ENCODE data around the gene SPEM1.

The SPEM1 gene

GRCh38 chr17:7423679-7424078 lies 3.6 kb downstream of the SPEM1 start:
- no peak for DNase-seq

DNA sequence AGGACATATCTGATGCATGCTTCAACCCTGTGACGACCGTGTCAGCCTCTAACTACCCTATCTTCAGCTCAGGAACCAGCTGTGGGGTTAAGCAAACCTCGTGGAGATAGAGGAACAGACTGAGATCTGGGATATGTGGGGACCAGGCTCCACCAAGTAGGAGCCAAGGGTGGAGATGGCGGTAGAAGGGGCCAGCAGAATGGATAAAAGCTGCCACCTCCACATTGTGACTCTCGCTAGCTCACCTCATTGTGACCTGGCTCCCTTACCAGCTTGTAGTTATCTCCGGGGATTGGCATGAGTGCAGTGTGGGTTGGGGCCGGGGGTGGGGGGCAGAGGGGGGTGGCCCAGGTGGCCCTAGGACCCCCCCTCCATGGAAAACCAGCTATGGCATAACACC lies 5.2 kb downstream of the SPEM1 start, which contains the start of gene SPEM2:
TSS of gene SPEM2 (plus strand) at position 301 of the 400 bp plus-strand sequence. CDS start at position 374, 73 bp downstream.
- DNase-seq: no peak

- no peak for DNase-seq
These were observed 5.6 kb downstream of the SPEM1 start for GRCh38 chr17:7425756-7426155.

DNA sequence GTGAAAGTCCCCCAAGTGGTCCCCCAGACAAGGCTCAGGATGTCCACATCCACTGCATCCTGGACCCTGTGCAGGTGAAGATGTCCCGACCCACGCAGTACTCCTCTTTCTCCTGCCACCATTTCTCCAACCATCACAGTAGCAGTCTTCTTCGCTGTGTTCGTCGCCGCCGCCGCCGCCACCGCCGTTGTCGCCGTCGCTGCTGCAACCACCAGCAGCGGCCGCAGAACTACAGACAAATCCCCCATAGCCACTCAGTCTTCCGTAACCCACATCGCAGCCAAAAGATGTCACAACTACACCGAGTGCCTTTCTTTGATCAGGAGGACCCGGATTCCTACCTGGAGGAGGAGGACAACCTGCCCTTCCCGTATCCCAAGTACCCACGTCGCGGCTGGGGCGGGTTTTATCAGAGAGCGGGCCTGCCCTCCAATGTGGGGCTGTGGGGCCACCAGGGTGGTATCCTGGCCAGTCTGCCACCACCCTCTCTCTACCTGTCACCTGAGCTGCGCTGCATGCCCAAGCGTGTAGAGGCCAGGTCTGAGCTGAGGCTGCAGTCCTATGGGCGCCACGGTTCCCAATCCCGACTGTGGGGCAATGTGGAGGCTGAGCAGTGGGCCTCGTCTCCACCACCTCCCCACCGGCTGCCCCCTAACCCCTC lies 6.2 kb downstream of the SPEM1 start:
- no peak for DNase-seq

DNA sequence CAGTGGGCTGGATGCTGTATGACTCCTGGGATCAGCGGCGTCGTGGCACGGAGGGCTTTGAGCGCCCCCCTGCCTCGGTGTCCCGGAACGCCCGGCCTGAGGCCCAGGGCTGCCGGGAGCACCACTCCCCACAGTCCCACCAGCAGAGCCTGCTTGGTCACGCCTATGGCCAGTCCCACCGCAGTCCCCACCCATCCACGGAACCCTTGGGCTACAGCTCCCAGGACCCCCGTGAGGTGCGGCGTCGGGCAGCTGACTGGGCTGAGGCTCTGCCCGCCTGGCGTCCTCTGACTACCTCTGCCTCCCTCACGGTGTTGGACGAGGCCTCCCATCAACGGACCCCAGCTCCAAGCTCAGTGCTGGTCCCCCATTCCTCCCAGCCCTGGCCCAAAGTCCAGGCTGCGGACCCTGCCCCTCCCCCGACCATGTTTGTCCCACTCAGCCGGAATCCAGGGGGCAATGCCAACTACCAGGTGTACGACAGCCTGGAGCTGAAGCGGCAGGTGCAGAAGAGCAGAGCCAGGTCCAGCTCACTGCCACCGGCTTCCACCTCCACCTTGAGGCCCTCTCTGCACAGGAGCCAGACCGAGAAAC lies 6.9 kb downstream of the SPEM1 start:
- DNase-seq: no peak

DNA sequence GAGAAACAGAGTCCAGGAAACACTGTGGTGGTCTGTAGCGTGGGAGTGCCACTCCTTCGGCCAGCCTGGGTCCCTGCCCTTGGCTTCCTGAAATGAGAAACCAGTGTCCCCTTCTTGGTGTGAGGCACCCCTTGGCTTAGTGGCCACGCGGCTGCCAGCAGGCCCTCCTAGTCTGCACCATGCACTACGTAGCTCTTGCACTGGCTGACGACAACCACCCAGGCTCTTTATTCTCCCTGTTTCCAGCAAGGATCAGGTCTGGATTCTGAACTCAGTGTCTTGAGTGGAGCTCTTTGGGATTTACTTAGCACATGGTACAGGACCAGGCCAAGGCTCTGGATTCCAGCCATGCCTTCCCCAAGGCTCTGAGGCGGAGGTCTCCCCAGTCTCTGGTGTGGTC lies 7.4 kb downstream of the SPEM1 start:
- DNase-seq: no peak

- no peak for DNase-seq
These were observed 8.4 kb downstream of the SPEM1 start, which contains the start of gene SPEM3 for GRCh38 chr17:7428557-7428956. TSS of gene SPEM3 (plus strand) at chr17:7428857. CDS start at chr17:7428903, 46 bp downstream.

- no peak for DNase-seq
These were observed 9.6 kb downstream of the SPEM1 start for GRCh38 chr17:7429722-7430121.

DNA sequence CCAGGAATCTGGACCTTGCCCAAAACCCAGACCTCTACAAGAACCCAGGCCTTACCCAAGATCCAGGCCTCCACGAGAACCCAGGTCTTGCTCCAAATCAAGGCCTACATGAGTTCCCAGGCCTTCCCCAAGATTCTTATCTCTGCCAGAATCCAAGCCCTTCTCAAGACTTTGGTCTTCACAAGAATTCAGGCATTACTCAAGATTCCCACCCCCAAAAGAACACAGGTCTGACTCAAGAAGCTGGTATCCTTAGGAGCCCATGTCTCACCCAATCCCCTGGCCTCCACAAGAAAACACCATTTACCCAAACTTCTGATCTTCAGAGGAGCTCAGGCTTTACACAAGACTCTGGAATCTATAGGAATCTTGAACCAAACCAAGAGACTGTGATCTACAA lies 11.1 kb downstream of the SPEM1 start:
- DNase-seq: no peak

GRCh38 chr17:7432296-7432695 lies 12.2 kb downstream of the SPEM1 start:
- no peak for DNase-seq

DNA sequence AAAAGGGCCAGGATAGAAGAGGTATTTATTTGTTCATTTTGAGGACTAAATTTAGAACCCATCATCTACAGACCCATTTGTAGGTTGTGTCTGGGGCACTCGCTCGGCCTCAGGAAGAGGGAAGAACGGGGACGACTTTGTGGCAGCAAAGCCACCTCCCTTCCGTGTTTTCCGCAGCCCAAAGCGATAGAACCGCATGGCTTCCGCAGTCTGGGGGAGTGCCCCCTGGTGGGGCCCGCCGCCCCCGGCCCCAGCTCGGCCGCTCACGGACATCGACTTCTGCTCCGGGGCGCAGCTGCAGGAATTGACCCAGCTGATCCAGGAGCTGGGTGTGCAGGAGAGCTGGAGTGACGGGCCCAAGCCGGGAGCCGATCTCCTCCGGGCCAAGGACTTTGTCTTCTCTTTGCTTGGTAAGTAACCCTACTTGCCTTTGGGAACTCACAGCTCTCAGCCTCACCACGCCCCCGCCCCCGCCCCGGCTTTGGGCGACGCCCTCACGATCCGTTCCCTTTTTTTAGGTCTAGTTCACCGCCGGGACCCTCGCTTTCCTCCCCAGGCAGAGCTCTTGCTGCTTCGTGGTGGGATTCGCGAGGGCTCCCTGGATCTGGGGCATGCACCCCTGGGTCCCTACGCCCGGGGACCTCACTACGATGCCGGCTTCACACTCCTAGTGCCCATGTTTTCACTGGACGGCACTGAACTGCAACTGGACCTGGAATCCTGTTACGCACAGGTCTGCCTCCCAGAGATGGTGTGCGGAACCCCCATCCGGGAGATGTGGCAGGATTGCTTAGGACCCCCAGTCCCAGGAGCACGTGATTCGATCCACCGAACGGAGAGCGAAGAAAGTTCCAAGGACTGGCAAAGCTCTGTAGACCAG lies 15.8 kb downstream of the SPEM1 start:
- DNase-seq: peak; percentile 34

- peak; percentile 72 for DNase-seq
These were observed 16.6 kb downstream of the SPEM1 start for GRCh38 chr17:7436556-7437368.

DNA sequence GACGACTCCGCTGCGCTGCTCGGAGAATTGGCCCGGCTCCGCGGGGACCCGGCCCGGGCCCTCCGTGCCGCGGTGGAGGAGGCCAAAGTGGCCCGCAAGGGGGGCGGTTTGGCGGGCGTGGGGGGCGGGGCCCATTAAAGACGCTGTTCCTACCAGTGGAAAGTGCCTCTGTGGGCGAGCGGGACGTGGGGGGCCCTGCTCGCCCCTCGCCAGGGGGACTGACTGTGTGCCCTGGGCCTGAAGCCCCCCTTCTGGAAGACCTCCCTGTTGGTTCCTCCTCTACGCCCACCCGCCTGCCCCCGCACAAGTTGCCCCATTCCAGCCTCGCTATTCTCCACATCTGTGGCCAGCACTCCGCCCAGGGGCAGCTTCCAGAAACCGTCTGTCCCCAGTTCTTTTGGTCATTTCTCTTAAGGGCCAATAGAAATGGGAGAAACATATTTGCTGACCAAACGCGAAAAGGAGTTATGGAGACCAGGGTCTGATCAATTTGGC lies 17.3 kb downstream of the SPEM1 start:
- DNase-seq: no peak

- DNase-seq: peak; percentile 37
These were observed 18.0 kb downstream of the SPEM1 start for GRCh38 chr17:7437950-7438614.

GRCh38 chr17:7438656-7439460 lies 18.7 kb downstream of the SPEM1 start:
- DNase-seq: no peak

DNA sequence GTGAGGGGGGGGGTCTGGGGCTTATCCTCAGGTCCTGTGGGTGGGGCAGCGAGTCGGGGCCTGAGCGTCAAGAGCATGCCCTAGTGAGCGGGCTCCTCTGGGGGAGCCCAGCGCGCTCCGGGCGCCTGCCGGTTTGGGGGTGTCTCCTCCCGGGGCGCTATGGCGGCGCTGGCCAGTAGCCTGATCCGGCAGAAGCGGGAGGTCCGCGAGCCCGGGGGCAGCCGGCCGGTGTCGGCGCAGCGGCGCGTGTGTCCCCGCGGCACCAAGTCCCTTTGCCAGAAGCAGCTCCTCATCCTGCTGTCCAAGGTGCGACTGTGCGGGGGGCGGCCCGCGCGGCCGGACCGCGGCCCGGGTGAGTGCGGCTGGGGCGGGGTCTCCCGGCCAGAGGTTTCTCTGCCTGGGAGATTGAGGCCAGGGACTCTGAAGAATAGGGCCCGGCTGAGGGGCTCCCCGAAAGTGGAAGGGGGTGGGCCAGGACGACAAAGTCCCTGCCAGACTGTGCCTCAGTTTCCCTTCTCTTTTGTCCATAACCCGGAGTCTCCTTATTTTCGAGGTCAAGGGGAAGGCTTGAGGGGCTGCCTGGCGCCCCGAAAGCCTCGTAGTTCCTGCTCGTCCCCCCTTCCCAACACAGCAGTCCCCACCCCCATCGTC lies 19.5 kb downstream of the SPEM1 start, which contains the start of gene FGF11:
TSS of gene FGF11 (plus strand) at position 51 of the 651 bp plus-strand sequence. CDS start at position 160, 109 bp downstream.
- DNase-seq: no peak

- peak; percentile 9 for DNase-seq
These were observed 20.1 kb downstream of the SPEM1 start for GRCh38 chr17:7440113-7440833.

DNA sequence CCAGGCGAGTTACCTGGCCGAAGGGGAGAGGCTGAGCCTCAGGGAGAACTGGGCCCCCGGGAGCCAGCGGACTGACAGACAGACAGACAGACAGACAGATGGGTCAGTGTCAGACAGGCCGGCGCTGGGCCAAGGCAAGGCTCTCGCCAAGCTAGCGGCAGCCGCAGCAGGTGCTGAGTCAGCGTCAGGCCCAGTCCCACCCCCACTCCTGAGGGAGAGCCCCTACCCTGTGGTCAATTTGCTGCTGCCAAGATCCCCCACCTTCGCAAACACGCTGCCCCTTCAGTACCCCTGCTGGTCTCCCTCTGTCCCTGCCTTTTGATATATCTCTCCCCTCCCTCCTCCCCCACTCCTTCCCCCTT lies 20.7 kb downstream of the SPEM1 start:
- DNase-seq: no peak

GRCh38 chr17:7441266-7441665 lies 21.1 kb downstream of the SPEM1 start:
- no peak for DNase-seq

DNA sequence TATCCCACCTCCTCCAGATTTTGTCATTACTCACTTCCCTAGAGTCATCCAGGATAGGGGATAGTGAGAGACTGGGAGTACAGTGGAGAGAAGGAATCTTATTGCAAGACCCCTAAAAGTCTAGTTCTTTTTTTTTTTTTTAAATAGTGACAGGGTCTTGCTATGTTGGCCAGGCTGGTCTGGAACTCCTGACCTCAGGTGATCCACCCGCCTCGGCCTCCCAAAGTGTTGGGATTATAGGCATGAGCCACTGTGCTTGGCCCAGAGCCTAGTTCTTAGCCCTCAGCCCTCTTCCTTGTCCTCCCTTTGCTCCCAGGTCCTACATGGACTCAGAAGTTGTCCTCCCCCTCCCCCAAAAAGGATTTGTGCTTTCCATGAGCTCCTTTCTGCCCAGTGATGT lies 22.0 kb downstream of the SPEM1 start:
- DNase-seq: no peak
